PC-3 (cell line): ENCODE data around the gene ZNF8.

Experiments
- CTCF ChIP-seq: fragments of 300-600 bp; sonication (generic); conservative IDR thresholded peaks from 2 replicates; pipeline ENCODE4 v1.5.1; 2017; ENCODE audit warnings: antibody characterized with exemption, low read depth, mild to moderate bottlenecking, low read length
- EZH2 ChIP-seq: fragments of 300-600 bp; sonication (generic); IDR thresholded peaks from one replicate; pipeline ENCODE4 v1.6.1; 2017; ENCODE audit warnings: antibody characterized with exemption, mild to moderate bottlenecking, low read length; ENCODE audit not compliant: unreplicated experiment

- TF ChIP-seq CTCF (no peak), EZH2 (no peak)
Observed at GRCh38 chr19:58311345-58311865, 32.6 kb downstream of the ZNF8 start.
